Fibroblast of mammary gland (primary cell): ENCODE data around the gene YPEL2.
"Not testable (repeated sequence)": the region's sequence is repeated elsewhere in the genome, so short reads cannot be mapped to it uniquely, and the experiment has no call there.

Experiments used
- DNase-seq: peaks from one replicate; pipeline ENCODE4 v3.0.0-alpha.2; 2010; ENCODE audit warnings: low read depth
- H3K4me3 ChIP-seq: 2 replicates; pipeline ENCODE4 v1.5.1; 2011; ENCODE audit warnings: low read depth, mild to moderate bottlenecking, low read length, moderate library complexity; ENCODE audit not compliant: control insufficient read depth
- TF ChIP-seq, protein P1 (sequence below): conservative IDR thresholded peaks from 2 replicates; pipeline ENCODE4 v1.5.1; 2011; ENCODE audit warnings: low read depth, low read length, inconsistent platforms; ENCODE audit not compliant: control insufficient read depth, insufficient read depth

YPEL2 gene

DNA sequence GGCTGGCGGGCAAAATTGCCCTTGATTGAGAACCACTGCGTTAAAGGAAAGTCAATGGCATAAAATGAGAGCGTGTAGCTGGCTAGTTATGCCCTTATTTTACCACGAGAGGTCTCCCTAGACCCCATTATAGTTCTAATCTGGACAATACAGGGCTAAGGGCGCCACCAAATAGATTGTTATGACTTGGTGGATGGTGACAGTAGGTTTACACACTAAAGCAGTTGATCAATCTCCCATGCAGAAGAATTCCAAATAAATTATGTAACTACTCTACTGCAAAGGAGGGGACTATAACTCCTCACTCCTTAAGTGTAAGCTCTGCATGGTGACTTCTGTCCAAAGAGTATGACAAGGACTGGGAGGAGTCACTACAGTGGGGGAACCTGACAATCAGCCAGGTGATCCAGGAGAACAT is 20.4 kb upstream of the YPEL2 start:
- DNase-seq, result peak; percentile 60
- H3K4me3 ChIP-seq, result no peak overlapping the region
- TF ChIP-seq, protein P1, sequence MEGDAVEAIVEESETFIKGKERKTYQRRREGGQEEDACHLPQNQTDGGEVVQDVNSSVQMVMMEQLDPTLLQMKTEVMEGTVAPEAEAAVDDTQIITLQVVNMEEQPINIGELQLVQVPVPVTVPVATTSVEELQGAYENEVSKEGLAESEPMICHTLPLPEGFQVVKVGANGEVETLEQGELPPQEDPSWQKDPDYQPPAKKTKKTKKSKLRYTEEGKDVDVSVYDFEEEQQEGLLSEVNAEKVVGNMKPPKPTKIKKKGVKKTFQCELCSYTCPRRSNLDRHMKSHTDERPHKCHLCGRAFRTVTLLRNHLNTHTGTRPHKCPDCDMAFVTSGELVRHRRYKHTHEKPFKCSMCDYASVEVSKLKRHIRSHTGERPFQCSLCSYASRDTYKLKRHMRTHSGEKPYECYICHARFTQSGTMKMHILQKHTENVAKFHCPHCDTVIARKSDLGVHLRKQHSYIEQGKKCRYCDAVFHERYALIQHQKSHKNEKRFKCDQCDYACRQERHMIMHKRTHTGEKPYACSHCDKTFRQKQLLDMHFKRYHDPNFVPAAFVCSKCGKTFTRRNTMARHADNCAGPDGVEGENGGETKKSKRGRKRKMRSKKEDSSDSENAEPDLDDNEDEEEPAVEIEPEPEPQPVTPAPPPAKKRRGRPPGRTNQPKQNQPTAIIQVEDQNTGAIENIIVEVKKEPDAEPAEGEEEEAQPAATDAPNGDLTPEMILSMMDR, result peak; percentile 81

DNA sequence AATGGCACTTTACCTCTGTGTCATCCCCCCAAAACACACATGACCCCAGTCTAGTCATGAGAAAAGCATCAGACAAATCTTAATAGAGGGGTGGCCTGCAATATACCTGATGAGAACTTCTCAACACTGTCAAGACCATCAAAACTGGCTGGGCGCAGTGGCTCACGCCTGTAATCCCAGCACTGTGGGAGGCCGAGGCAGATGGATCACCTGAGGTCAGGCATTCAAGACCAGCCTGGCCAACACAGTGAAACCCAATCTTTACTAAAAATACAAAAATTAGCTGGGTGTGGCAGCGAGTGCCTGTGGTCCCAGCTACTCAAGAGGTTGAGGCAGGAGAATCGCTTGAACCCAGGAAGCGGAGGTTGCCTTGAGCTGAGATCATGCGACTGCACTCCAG is 19.9 kb upstream of the YPEL2 start:
- H3K4me3 ChIP-seq, DNase-seq: not testable (repeated sequence)

DNA sequence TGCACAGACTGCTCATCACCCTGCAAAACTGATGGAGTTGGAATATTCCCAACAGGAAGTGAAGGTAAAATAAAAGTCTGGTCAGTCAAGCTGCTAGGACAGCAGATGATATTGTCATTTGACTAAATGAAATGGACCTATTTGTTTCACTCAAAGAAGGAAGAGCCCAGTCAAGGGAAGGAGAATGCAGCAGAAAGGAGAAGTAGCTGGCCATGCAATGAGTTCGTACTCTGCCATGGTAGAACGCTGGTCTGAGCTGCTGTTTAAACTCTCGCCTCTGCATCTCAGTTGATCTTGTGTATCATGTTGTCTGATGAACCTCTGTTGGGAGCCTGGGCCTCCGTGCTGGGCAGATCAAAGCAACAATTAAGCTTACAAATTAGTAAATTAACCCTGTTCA is 15.6 kb upstream of the YPEL2 start:
- TF ChIP-seq, protein P1, result no peak
- no peak for DNase-seq
- no peak overlapping the region for H3K4me3 ChIP-seq

DNA sequence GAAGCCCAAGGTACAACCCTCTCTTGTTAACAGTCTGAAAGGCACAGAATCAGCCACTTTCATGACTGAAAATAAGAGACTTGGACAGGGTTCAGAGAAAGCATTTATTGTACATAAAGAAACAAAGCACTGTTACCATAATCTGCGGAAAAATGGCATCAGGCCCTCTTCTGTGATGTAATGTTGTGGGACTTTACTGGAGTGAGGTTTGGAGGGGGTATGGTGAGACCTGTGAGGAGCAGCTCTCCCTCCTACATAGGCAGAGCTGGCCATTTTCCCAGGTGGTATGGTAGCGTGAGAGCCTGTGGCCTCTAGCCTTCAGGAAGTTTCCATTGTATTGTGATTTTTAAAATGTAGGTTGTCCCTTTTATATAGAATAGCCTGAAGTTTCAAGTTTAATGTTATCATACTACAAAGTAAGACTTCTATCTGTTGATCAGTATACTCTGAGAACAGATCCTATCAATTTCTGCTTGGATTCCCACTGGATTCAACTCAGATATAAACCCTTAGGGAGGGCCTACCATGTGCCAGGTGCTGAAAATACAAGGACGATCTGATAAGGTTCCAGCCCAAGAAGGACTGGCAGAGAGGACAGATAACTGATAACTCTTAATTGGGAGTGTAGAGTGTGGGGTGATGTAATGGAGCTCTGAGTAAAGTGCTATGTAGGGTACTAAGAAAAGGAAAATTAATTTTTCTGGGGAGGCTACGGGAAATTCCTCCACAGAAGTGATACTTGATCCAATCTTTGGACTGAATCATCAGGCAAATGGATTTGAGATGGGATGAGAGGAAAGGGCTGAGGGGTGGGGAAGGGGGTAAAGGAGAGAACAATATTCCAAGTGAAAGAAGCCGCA is 4.1 kb upstream of the YPEL2 start:
- TF ChIP-seq, protein P1, result no peak
- H3K4me3 ChIP-seq, result no peak overlapping the region
- no peak for DNase-seq

DNA sequence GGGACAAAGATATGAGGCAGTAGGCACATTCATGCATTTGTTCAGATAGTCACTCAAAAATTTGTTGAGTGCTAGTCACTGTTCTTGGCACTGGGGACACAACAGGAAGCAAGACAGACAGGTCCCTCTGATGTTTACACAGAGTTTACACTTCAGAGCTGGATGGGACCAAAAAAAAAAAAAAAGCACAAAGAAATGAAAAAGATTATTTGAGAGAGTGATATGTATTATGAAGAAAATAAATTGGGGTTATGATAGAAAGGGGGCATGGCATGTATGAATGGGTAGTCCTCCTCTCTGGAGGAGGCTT is 3.5 kb upstream of the YPEL2 start:
- TF ChIP-seq, protein P1, result no peak
- DNase-seq, result no peak
- no peak overlapping the region for H3K4me3 ChIP-seq

DNA sequence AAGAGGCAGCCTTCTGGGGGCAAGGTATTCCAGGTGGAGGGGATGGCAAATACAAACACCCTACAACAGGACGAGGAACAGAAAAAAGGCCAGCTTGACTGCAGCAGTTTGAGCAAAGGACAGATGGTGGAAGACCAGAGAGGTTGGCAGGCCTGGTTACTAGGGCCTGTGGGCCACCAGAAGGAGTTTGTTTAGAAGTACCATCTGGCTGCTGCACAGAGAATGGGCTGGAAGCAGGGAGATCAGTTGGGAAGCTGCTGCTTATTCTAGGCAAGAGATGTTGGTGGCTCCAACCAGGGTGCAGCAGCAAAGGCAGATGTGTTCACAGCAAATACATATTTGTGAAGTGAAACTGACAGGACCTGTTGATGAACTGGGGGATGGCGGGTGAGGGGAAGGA is 2.9 kb upstream of the YPEL2 start:
- TF ChIP-seq, protein P1, result no peak
- DNase-seq, result no peak

DNA sequence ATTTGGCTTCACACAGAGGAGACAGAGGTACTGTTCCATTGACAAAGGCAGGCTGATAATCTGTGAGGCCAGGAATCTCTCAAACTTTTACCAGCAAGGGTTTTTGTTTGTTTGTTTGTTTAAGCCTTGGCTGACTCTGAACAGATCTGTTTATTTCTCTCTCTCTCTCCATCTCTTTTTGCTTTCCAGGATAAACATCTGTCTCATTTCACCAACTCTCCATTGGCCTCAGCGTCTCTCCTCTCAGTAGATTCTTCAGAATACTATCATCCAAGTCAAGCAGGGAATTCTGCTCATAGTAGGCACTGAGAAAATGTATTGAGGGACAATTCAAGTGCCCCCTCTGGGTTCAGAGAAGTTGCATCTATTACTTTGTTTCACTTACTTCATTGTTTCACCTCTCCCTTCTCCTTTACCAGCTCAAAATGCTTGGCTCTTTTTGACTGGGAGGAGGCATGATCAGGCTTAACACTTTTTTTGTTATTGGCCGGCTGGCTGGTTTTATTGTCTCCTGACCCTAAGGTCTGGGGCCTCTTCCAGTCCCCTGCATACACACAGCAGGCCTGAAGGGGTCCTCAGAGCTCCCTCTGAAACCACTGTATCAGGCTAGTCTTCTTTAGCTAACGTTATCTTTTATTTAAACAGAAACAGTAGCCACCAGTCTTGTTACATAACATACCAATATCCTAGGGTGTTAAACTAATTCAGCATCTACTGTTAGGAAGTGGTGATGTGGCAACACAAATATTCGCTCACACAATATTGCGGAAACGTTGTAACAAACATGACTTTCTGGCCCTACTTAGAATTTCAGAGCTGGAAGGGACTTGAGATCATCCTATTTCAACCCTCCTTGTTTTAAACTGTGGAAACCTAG is 2.0 kb upstream of the YPEL2 start:
- DNase-seq, result peak; percentile 81
- TF ChIP-seq, protein P1, result peak; percentile 96
- no peak overlapping the region for H3K4me3 ChIP-seq

More for the DNA sequence above, 2.9 kb upstream of the YPEL2 start:
- no peak overlapping the region for H3K4me3 ChIP-seq
